ENCODE data around the gene COL4A6. TPM values are rescaled to one million over a fixed set of nuclear protein-coding genes. Genes with fewer than 3 reads are reported as not detected.
"Not testable (repeated sequence)": the region's sequence is repeated elsewhere in the genome, so short reads cannot be mapped to it uniquely, and the experiment has no call there.

COL4A6 gene
- total RNA-seq = 1 to 10 TPM in 3 of 4 donors, under 1 TPM in 1; 0.27 to 1.5 (median 1.1) TPM

GRCh38 chrX:108438110-108438623 lies at the start of gene COL4A6:
COL4A6 (minus strand) TSS chrX:108438422; CDS start chrX:108438196, 226 bp downstream.
- H3K27me3 ChIP-seq = no peaks in the 10 kb centered on the region
- peak; percentile 28 to 37 for DNase-seq
- no peaks in the 10 kb centered on the region for H3K36me3 ChIP-seq
- no peak within 1 kb of the TSS for H3K4me3 ChIP-seq (replicated peaks in 1 of 3)
- no peak for TF ChIP-seq POLR2A (IDR thresholded peaks at IDR 0.05)
- no peak for TF ChIP-seq CTCF (IDR thresholded peaks at IDR 0.05)
- no peaks in the 10 kb centered on the region for H3K4me1 ChIP-seq
- intact Hi-C loops (cut with DNase I) = no loop called here
- H3K9me3 ChIP-seq = no peaks in the 10 kb centered on the region
- WGBS, 2 donors = 12 to 22% methylated on average over 6 of the region's 16 CpGs
- no peak within 1 kb of the TSS for H3K27ac ChIP-seq

- no peak for TF ChIP-seq CTCF (IDR thresholded peaks at IDR 0.05)
- TF ChIP-seq POLR2A (IDR thresholded peaks at IDR 0.05) = no peak
- no peaks in the 10 kb centered on the region for H3K9me3 ChIP-seq
- no peaks in the 10 kb centered on the region for H3K4me1 ChIP-seq
- no peaks in the 10 kb centered on the region for H3K27me3 ChIP-seq
- WGBS, 2 donors = 92 to 100% methylated on average over 2 of the region's 2 CpGs
- H3K27ac ChIP-seq = no peak overlapping the region
- H3K36me3 ChIP-seq = no peaks in the 10 kb centered on the region
- H3K4me3 ChIP-seq (replicated peaks in 1 of 3) = no peak overlapping the region
- intact Hi-C loops (cut with DNase I) = no loop called here
- no peak for DNase-seq
These were observed 47.7 kb upstream of the COL4A6 start for GRCh38 chrX:108485960-108486359.

GRCh38 chrX:108484251-108484650 lies 46.0 kb upstream of the COL4A6 start:
- DNase-seq = no peak
- Histone ChIP-seq H3K27me3 (no peaks in the 10 kb centered on the region), H3K4me3 (replicated peaks in 1 of 3) (no peak overlapping the region), H3K9me3 (no peaks in the 10 kb centered on the region), H3K36me3 (no peaks in the 10 kb centered on the region), H3K4me1 (no peaks in the 10 kb centered on the region), H3K27ac (no peak overlapping the region)
- TF ChIP-seq POLR2A (IDR thresholded peaks at IDR 0.05) (no peak), CTCF (IDR thresholded peaks at IDR 0.05) (no peak)
- intact Hi-C loops (cut with DNase I) = no loop called here
- 96% methylated on average over 3 of the region's 3 CpGs; no CpG with 5 or more reads in 1 of the 2 donors for WGBS, 2 donors

GRCh38 chrX:108481528-108481927 lies 43.3 kb upstream of the COL4A6 start:
- H3K27ac ChIP-seq; DNase-seq; H3K4me1 ChIP-seq; H3K9me3 ChIP-seq; H3K36me3 ChIP-seq; H3K27me3 ChIP-seq; intact Hi-C loops (cut with DNase I); H3K4me3 ChIP-seq (replicated peaks in 1 of 3): not testable (repeated sequence)
- 96 to 98% methylated on average over 6 of the region's 6 CpGs for WGBS, 2 donors

- no peak for DNase-seq
These were observed 35.8 kb upstream of the COL4A6 start for GRCh38 chrX:108473979-108474378.

More at GRCh38 chrX:108473979-108474378, 35.8 kb upstream of the COL4A6 start:
- Histone ChIP-seq H3K27ac (no peak overlapping the region), H3K9me3 (no peaks in the 10 kb centered on the region), H3K4me1 (no peaks in the 10 kb centered on the region), H3K27me3 (no peaks in the 10 kb centered on the region), H3K36me3 (no peaks in the 10 kb centered on the region), H3K4me3 (replicated peaks in 1 of 3) (no peak overlapping the region)
- TF ChIP-seq CTCF (IDR thresholded peaks at IDR 0.05) (no peak), POLR2A (IDR thresholded peaks at IDR 0.05) (no peak)
- intact Hi-C loops (cut with DNase I) = no loop called here

All from thyroid gland (tissue), 4 donors.